Astrocyte of the hippocampus (primary cell): ENCODE data around the gene ANAPC16.
"Not testable (repeated sequence)": the region's sequence is repeated elsewhere in the genome, so short reads cannot be mapped to it uniquely, and the experiment has no call there.

ENCODE experiments used
- DNase-seq: peaks from one replicate; pipeline ENCODE4 v3.0.0; 2011; ENCODE audit warnings: low read depth, low spot score

ANAPC16 gene

DNA sequence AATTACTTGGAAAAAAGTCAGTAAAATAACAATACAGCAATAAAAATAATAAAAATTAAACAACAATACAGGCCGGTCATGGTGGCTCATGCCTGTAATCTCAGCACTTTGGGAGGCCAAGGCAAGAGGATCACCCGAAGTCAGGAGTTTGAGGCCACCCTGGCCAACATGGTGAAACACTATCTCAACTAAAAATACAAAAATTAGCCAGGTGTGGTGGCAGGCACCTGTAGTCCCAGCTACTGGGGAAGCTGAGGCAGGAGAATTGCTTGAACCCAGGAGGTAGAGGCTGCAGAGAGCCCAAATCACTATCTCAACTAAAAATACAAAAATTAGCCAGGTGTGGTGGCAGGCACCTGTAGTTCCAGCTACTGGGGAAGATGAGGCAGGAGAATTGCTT is 4.0 kb upstream of the ANAPC16 start:
- DNase-seq, result not testable (repeated sequence)

DNA sequence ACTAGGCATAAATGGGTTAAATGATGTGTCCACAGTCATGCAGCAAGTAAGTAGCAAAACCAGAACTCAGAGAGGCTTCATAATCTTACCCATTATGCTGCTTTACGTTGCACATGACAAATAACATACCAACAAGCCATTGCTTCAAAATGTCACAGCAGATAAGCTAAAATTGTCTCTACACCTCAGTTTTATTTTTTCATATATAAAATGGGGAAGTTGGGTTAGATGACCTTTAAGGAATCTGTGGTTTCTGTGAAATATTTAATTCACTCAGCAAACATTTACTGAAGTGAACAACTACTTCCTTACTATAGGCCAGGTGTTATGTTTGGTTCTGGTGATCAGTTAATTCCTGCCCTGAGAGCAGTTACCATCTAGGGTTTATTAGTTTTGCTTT is 2.5 kb downstream of the ANAPC16 start:
- DNase-seq, result no peak

DNA sequence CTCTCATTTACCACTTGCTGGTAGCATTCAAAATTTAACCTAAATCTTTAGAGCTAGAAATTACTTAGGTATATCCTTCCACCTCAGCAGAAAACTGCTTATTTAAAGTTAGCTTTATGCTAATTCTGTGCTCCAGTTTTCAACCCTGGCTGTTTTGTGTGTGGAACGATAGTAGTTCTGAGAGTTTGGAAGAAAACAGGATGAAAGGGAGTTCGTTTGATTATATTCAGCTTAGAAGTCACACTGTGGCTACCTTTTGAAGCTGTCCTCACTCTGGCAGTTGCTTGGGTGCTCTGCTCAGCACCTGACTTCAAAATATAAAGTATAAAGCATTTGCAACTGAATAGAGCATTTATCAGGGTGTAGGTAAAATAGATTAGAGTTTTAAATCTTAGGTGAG is 2.9 kb downstream of the ANAPC16 start:
- no peak for DNase-seq

GRCh38 chr10:72219235-72219814 is 3.5 kb downstream of the ANAPC16 start:
- DNase-seq, result no peak

DNA sequence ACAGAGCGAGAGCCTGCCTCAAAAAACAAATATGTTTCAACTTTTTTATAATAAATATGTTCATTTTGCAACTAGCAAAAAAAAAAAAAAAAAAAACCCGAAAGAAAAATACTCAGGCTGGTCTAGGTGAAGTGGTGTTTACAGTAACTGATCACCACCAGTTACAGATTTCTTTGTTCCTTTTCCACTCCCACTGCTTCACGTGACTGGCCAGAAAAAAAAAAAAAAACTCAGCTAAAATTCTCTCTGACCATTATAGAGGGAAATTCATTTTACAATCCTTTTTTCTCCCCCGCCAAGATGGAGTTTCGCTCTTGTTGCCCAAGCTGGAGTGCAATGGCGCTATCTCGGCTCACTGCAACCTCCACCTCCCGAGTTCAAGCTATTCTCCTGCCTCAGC is 4.8 kb downstream of the ANAPC16 start:
- DNase-seq, result no peak

DNA sequence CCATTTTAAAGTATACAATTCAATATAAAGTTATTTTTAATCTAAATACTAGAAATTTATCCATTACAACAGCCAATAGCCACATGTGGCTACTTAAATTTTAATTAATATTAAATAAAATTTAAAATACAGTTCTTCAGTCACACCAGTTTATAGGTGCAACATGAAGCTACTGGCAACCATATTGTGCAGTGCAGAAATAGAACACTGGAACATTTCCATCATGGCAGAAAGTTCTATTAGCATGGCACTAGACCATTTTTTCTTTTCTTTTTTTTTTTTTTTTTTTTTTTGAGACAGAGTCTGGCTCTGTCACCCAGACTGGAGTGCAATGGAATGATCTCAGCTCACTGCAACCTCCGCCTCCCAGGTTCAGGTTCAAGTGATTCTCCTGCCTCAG is 5.5 kb downstream of the ANAPC16 start:
- DNase-seq, result no peak

DNA sequence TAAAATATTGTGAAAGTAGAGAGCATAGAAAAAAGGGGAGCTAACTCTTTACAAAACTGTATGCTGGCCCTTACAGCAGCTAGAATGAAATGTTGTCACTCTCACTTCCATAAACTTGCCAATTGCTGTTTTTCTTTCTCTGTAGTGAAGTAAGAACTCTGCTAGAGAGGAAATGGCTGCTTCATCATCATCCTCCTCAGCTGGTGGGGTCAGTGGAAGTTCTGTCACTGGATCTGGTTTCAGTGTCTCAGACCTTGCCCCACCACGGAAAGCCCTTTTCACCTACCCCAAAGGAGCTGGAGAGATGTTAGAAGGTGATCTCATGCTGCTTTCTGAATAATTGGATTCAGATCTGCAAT is 7.9 kb downstream of the ANAPC16 start:
- no peak for DNase-seq

DNA sequence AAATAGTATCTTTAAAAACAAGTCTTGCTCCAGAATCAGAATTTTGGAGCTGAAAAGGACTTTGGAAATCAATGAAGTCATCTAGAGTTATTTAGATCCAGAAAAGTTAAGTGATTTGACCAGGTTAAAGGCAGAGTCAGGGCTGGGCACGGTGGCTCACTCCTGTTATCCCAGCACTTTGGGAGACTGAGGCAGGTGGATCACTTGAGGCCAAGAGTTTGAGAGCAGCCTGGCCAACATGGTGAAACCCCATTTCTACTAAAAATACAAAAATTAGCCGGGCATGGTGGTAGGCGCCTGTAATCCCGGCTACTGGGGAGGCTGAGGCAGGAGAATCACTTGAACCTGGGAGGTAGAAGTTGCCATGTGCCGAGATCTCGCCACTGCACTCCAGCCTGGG is 8.4 kb downstream of the ANAPC16 start:
- not testable (repeated sequence) for DNase-seq

- DNase-seq, result no peak
These were observed 10.7 kb downstream of the ANAPC16 start for GRCh38 chr10:72226418-72227027.

GRCh38 chr10:72227826-72228225 is 12.0 kb downstream of the ANAPC16 start:
- no peak for DNase-seq

DNA sequence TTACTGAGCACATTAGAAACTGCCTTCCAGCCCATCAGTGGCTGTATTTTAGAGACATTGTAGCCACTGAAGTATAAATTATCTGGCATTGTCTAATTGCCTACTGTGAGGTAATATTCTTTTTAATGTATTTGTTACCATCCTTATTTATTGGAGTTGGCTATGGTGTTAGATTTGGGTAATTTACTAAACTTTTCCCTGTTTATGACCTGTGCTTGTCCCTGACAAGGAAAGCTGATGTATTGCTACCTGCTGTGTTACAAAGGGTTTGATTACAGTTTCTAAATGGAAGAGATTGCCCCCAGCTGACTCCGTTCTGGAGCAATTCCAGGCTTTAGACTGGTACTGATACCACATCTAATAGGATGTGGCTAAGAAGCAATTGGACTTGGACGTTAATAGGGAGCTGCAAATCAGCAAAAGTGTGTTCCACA is 12.5 kb downstream of the ANAPC16 start:
- DNase-seq, result no peak

GRCh38 chr10:72229261-72230251 is 13.7 kb downstream of the ANAPC16 start:
- DNase-seq, result no peak

DNA sequence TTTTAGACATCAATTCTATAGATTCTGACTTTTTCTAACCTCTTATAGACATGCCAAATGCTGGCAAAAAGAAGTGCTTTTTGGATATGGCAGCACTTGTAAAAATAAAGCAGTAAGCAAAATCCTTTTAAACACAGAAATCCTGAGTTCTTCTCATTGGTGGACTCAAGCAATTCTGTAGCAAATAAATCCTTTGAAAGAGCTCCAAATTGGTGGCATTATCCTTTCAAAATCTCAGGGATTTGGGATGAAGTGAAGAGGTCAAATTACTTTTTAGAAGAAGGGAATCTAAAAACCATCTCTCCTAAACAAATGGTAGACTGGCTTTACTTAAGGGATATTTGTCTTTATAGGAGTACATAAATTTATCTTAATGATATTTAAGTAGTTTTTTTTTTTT is 17.8 kb downstream of the ANAPC16 start:
- DNase-seq, result no peak

DNA sequence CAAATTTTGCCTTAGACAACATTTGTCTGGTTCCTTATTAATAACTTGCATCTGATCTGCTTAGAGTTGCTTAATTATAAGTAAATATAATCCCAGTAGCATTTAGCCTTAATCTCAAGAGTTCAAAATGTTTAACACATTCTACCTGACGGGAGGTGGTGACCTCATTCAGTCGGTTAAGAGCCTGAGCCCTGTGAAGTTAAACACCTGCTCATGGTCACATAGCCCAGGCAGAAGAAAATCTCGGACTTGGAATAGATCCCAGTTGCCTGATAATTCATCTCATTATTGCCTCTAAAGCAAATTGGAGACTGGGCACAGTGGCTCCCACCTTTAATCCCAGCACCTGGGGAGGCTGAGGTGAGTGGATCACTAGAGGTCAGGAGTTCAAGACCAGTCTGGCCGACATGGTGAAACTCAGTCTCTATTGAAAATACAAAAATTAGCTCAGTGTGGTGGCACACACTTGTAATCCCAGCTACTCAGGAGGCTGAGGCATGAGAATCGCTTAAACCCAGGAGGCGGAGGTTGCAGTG is 18.8 kb downstream of the ANAPC16 start:
- no peak for DNase-seq

GRCh38 chr10:72235544-72236279 is 19.9 kb downstream of the ANAPC16 start:
- DNase-seq, result no peak

GRCh38 chr10:72238392-72239175 is 22.8 kb downstream of the ANAPC16 start:
- no peak for DNase-seq

GRCh38 chr10:72239409-72239808 is 23.6 kb downstream of the ANAPC16 start:
- DNase-seq, result no peak

DNA sequence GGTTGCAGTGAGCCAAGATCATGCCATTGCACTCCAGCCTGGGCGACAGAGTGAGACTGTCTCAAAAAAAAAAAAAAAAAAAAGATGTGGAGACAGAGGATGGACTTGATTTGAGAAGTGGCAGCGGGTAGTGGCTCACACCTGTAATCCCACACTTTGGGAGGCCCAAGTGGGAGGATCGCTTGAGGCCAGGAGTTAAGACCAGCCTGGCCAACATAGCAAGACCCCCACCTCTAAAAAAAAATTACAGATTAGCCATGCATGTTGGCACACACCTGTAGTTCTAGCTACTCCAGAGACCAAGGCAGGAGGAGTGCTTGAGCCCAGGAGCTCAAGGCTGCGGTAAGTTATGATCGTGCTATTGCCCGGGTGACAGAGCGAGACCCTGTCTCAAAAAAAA is 24.6 kb downstream of the ANAPC16 start:
- no peak for DNase-seq

DNA sequence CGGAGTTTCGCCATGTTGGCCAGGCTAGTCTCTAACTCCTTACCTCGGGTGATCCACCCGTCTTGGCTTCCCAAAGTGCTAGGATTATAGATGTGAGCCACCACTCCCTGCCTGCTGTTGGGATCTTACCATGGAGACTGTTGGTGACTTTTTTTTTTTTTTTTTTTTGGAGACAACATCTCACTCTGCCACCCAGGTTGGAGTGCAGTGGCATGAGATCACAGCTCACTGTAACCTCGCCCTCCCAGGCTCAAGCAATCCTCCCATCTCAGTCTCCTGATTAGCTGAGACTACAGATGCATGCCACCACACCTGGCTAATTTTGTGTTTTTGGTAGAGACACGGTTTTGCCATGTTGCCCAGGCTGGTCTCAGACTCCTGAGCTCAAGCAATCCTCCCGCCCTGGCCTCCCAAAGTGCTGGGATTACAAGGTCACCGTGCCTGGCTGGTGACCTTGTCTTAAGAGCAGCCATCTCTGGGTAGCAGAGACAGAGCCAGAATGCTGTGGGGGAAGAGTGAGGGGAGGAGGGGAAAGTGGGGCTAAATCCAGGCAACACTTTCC is 26.0 kb downstream of the ANAPC16 start:
- no peak for DNase-seq

DNA sequence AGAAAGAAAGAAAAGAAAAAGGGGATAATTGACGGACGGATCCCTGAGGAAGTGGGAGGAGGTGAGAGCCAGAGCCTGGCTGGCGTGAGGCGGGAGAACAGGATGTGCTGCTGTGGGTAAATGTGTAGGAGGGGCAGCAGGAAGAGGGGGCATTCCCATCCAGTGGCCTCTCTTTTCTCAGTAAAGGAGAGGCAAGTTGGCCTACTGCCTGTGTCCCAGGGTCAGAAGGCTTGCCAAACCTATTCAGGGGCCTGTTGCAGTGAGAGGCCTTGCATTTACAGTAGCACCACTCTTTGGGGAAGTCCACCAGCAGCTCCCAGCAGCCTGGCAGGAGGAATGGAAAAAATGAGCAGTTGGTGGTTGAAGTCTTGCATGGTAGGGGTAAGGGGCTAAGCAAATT is 26.9 kb downstream of the ANAPC16 start:
- DNase-seq, result peak; percentile 69
